Calu3 (cell line): ENCODE measurements around the gene MYBPHL. TPM values are rescaled to one million over a fixed set of nuclear protein-coding genes. Genes with fewer than 3 reads are reported as not detected.

Source experiments
- BruUV-seq: library from RNA; stranded (reverse); fragments of 400-500 nt; replicated peaks from 2 replicates; lab custom pipeline; 2021; lab: Mats Ljungman, UMichigan
- CTCF ChIA-PET: fragments of 300-600 bp; sonication (Branson Sonifier 250); formaldehyde crosslinking; loops from one replicate; lab custom pipeline; 2022; ENCODE audit warnings: antibody characterized with exemption; lab: Charles Lee
- DNase-seq: peaks from one replicate; pipeline ENCODE4 v3.0.0; 2022
- H3K27ac Mint-ChIP-seq: one replicate; pipeline ENCODE4 v1.8.0; 2022; ENCODE audit warnings: mixed read lengths; ENCODE audit not compliant: unreplicated experiment
- H3K27me3 Mint-ChIP-seq: one replicate; pipeline ENCODE4 v1.8.0; 2022; ENCODE audit warnings: mixed read lengths; ENCODE audit not compliant: unreplicated experiment
- H3K36me3 Mint-ChIP-seq: one replicate; pipeline ENCODE4 v1.8.0; 2022; ENCODE audit warnings: mild to moderate bottlenecking, moderate library complexity, mixed read lengths; ENCODE audit not compliant: insufficient read depth, unreplicated experiment
- H3K4me1 Mint-ChIP-seq: one replicate; pipeline ENCODE4 v1.8.0; 2022; ENCODE audit warnings: mild to moderate bottlenecking, low read depth, mixed read lengths; ENCODE audit not compliant: unreplicated experiment
- H3K4me3 Mint-ChIP-seq: one replicate; pipeline ENCODE4 v1.8.0; 2022; ENCODE audit warnings: mild to moderate bottlenecking, low read depth, moderate library complexity, mixed read lengths; ENCODE audit not compliant: unreplicated experiment
- H3K9me3 Mint-ChIP-seq: one replicate; pipeline ENCODE4 v1.8.0; 2022; ENCODE audit warnings: low read depth, mixed read lengths; ENCODE audit not compliant: unreplicated experiment
- intact Hi-C: fragments of 100-400 bp; cut with micrococcal nuclease; formaldehyde crosslinking; loops from one replicate; pipeline ENCODE4 v1.10.0; 2022; ENCODE audit not compliant: unreplicated experiment
- total RNA-seq: library from RNA; stranded (reverse); gene quantifications from 2 replicates; pipeline ENCODE4 v1.2.3, GENCODE V29; 2022
- TF ChIP-seq, protein P1 (sequence below): fragments of 200-600 bp; IDR thresholded peaks from one replicate; pipeline ENCODE4 v1.8.0; 2022; ENCODE audit warnings: antibody characterized with exemption; ENCODE audit not compliant: unreplicated experiment

The MYBPHL gene
- total RNA-seq, 1 experiment from 2014 or later = not detected

DNA sequence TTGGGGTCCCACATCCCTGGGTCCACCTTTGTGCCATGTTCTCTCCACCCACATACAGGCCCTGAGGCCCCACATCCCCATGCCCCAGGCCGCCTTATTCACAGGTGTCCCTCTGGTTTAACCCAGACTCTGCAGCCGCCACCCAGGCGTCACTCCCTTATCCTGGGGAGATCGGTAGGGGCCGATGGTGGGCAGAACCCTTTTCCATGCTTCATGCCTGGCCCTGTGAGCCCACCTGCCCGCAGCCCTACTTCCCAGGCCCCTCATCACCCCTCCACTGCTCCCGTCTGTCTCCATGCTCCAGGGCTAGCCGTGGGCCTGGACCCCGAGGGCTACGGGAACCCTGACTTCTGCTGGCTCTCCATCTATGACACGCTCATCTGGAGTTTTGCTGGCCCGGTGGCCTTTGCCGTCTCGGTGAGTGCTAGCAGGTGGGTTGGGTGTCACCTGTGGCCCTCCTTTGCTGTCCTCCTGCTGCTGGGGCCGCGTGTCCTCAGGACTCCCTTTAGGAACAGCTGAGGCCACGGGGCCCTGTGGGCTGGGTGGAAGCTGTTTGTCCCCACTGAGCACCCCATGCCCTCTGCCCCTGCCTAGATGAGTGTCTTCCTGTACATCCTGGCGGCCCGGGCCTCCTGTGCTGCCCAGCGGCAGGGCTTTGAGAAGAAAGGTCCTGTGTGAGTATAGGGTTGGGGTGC is 36.0 kb downstream of the MYBPHL start:
- Mint-ChIP-seq H3K27me3 (no peaks in the 10 kb centered on the region), H3K4me3 (no peak overlapping the region), H3K36me3 (peaks cover 31% of the 10 kb centered on the region), H3K9me3 (peaks cover 2% of the 10 kb centered on the region), H3K27ac (no peak overlapping the region), H3K4me1 (peaks cover 20% of the 10 kb centered on the region)
- CTCF ChIA-PET = no interaction called here
- no peak for DNase-seq
- intact Hi-C loops = no loop called here
- TF ChIP-seq, protein P1, sequence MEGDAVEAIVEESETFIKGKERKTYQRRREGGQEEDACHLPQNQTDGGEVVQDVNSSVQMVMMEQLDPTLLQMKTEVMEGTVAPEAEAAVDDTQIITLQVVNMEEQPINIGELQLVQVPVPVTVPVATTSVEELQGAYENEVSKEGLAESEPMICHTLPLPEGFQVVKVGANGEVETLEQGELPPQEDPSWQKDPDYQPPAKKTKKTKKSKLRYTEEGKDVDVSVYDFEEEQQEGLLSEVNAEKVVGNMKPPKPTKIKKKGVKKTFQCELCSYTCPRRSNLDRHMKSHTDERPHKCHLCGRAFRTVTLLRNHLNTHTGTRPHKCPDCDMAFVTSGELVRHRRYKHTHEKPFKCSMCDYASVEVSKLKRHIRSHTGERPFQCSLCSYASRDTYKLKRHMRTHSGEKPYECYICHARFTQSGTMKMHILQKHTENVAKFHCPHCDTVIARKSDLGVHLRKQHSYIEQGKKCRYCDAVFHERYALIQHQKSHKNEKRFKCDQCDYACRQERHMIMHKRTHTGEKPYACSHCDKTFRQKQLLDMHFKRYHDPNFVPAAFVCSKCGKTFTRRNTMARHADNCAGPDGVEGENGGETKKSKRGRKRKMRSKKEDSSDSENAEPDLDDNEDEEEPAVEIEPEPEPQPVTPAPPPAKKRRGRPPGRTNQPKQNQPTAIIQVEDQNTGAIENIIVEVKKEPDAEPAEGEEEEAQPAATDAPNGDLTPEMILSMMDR = no peak
- no TSS peak for BruUV-seq

DNA sequence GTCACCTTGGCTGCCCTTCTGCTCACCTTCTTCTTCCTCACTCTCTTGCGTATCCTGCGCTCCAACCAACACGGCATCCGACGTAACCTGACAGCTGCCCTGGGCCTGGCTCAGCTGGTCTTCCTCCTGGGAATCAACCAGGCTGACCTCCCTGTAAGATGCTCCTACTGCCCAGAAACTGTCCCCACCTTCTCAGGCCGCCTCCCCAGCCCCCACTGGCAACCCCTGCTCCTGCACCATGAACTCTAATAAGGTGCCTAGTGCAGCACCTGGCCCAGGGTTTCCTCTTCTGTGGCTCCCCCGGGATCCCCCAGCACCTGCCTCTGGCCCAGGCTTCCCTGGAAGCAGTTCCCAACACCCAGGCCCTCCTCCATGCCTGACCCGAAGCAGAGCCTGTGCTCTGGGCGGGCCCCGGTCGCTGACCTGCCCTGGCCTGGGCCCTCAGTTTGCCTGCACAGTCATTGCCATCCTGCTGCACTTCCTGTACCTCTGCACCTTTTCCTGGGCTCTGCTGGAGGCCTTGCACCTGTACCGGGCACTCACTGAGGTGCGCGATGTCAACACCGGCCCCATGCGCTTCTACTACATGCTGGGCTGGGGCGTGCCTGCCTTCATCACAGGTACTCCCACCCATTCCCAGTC is 36.7 kb downstream of the MYBPHL start:
- TF ChIP-seq, protein P1 = no peak
- Mint-ChIP-seq H3K36me3 (peaks cover 25% of the 10 kb centered on the region), H3K27me3 (no peaks in the 10 kb centered on the region), H3K9me3 (peaks cover 2% of the 10 kb centered on the region), H3K27ac (no peak overlapping the region), H3K4me1 (peaks cover 13% of the 10 kb centered on the region), H3K4me3 (no peak overlapping the region)
- BruUV-seq = no TSS peak
- intact Hi-C loops = no loop called here
- CTCF ChIA-PET = no interaction called here
- no peak for DNase-seq

DNA sequence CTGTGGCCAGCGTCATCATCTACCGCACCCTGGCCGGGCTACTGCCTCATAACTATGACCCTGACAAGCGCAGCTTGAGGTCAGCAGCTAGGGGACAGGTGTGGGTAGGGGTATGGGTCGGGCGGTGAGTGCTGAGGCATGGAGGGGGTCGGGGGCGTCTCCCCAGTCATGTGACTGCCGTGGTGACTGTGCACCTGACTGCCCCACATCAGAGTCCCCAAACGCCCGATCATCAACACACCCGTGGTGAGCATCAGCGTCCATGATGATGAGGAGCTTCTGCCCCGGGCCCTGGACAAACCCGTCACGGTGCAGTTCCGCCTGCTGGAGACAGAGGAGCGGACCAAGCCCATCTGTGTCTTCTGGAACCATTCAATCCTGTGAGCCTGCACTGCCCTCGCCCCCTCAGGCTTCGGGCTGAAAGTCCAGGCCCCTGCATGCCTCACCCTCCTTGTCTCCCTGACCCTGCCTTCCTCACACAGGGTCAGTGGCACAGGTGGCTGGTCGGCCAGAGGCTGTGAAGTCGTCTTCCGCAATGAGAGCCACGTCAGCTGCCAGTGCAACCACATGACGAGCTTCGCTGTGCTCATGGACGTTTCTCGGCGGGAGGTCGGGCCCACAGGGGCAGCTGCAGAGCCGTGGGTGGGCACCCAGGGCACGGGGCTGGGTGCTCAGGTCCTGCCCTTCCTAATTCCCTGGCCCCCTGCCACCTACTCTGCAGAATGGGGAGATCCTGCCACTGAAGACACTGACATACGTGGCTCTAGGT is 37.4 kb downstream of the MYBPHL start:
- intact Hi-C loops = no loop called here
- TF ChIP-seq, protein P1 = no peak
- CTCF ChIA-PET = no interaction called here
- no TSS peak for BruUV-seq
- DNase-seq = no peak
- H3K36me3 Mint-ChIP-seq = peaks cover 18% of the 10 kb centered on the region
- no peaks in the 10 kb centered on the region for H3K27me3 Mint-ChIP-seq
- H3K4me3 Mint-ChIP-seq = no peak overlapping the region
- peaks cover 9% of the 10 kb centered on the region for H3K4me1 Mint-ChIP-seq
- peaks cover 2% of the 10 kb centered on the region for H3K9me3 Mint-ChIP-seq
- no peak overlapping the region for H3K27ac Mint-ChIP-seq

DNA sequence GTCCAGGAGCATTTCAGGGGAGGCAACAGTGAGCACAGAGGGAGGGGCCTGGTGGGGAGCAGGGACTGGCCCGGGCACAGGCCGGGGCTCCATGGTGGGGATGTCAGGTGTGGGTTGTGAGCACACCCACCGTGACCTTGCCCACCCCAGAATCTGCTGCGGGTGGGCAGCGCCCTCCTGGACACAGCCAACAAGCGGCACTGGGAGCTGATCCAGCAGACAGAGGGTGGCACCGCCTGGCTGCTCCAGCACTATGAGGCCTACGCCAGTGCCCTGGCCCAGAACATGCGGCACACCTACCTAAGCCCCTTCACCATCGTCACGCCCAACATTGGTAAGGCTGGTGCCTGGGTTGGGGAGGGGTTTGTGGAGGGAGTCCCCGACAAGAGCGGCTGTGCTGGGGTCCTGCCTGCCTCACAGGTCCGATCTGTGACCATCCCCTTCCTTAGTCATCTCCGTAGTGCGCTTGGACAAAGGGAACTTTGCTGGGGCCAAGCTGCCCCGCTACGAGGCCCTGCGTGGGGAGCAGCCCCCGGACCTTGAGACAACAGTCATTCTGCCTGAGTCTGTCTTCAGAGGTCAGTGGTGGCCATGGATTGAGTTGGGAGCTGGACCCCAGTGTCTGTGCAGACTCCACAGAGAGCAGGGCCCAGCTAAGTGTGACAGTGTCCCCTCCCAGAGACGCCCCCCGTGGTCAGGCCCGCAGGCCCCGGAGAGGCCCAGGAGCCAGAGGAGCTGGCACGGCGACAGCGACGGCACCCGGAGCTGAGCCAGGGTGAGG is 38.2 kb downstream of the MYBPHL start:
- H3K36me3 Mint-ChIP-seq = peaks cover 11% of the 10 kb centered on the region
- no peaks in the 10 kb centered on the region for H3K27me3 Mint-ChIP-seq
- peaks cover 2% of the 10 kb centered on the region for H3K9me3 Mint-ChIP-seq
- BruUV-seq = no TSS peak
- TF ChIP-seq, protein P1 = no peak
- CTCF ChIA-PET = no interaction called here
- peaks cover 7% of the 10 kb centered on the region for H3K4me1 Mint-ChIP-seq
- no peak for DNase-seq
- H3K4me3 Mint-ChIP-seq = no peak overlapping the region
- intact Hi-C loops = no loop called here
- no peak overlapping the region for H3K27ac Mint-ChIP-seq
